Retinal pigment epithelial cell (primary cell): ENCODE data around the gene CTBP2.

Experiments used
- DNase-seq: peaks from one replicate; pipeline ENCODE4 v3.0.0-alpha.2; 2010; ENCODE audit warnings: low read depth
- H3K4me3 ChIP-seq: 2 replicates; pipeline ENCODE4 v1.5.1; 2011; ENCODE audit warnings: mild to moderate bottlenecking, low read length, control low read depth, moderate library complexity
- TF ChIP-seq, protein P1 (sequence below): conservative IDR thresholded peaks from 2 replicates; pipeline ENCODE4 v1.5.1; 2011; ENCODE audit warnings: low read depth, low read length, control low read depth, inconsistent platforms

Gene CTBP2

DNA sequence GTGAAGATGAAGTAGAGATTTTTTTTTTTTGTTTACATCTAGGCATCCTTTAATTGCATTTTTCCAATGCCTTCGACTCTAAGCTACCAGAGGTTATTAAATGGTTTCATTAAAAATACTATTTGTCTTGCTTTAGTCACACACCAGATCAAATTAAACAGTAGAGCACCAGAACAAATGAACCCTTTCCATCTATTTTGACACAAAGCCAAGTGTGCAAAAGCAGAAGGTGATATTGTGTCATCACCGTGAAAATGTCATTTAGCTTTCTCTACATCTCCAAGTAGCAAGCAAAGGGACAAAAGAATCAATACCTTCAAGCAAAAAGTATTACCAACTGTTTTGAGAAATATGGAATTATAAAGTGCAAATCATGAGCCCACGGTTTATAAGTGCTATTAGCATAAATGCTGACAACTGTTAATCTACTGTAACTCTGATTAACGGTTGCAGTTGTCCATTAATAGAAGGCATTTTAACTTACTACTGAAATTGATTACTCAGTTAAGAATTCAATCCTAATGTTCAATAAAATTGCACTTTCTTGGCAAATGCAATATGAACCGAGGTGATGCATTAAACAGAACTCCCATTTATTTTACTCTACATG, 49.1 kb downstream of the CTBP2 start:
- TF ChIP-seq, protein P1, sequence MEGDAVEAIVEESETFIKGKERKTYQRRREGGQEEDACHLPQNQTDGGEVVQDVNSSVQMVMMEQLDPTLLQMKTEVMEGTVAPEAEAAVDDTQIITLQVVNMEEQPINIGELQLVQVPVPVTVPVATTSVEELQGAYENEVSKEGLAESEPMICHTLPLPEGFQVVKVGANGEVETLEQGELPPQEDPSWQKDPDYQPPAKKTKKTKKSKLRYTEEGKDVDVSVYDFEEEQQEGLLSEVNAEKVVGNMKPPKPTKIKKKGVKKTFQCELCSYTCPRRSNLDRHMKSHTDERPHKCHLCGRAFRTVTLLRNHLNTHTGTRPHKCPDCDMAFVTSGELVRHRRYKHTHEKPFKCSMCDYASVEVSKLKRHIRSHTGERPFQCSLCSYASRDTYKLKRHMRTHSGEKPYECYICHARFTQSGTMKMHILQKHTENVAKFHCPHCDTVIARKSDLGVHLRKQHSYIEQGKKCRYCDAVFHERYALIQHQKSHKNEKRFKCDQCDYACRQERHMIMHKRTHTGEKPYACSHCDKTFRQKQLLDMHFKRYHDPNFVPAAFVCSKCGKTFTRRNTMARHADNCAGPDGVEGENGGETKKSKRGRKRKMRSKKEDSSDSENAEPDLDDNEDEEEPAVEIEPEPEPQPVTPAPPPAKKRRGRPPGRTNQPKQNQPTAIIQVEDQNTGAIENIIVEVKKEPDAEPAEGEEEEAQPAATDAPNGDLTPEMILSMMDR = no peak
- no peak overlapping the region for H3K4me3 ChIP-seq
- DNase-seq = no peak

DNA sequence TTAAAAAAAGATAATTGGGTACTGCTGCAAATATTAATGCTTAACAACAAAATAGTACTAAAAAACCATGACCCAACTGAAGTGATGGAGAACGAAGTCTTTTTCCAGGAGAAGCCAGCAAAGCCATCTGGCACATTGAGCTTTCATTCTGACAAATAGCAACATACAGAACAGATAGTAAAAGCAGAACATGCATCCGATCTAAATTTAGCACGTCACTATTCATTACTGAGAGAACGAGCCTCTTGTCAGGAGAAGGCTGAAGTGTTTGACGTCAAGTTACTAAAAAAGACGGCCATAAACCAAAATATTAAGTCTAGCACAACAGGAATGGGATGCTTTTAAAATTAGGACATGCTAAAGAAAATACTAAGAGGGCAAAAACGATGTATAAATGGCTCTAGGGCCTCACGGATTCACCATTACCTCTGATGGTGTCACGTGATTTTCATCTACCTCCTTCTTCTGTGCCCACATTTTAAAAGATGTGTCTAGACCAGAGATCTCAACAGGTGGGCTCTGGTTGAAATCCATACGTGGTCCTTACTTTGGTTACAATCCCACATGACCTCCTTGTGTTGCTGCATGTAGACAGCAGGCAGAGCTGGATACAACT, 52.3 kb downstream of the CTBP2 start:
- TF ChIP-seq, protein P1 = no peak

DNA sequence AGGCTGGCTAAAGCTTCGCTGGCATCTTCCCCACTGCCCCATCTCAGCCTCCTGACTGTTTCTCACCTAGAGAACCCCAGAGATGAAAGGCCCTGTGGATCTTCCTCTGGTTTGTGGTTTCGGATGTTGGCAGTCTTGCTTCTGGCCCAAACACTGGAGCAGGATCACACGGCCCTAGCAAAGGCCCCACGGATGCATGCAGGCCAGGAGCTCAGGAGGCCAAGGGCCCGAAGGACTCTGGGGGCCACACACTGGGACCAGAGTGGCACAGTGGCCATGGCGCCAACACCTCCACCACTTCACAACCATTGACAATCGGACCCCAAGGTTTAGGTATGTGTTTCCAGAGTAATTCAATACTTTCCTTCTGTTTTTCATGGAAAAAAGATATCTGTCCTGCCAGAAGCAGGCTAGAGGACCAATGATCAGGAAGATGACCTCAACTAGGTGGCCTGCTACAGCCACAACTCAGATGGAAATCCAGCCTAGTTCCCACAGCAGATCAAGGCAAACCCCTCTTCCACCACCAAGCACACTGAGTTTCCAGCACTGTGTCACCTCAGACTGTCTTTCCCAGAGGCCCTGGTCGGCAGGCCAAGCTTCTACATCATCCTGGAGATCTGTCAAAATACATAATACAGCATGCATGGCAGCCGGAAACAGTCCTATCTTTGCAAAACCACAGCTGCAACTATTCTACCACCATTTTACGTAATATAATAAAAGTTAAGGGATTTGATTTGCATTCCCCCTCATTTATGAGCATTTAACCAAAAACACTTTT, 53.0 kb downstream of the CTBP2 start:
- no peak overlapping the region for H3K4me3 ChIP-seq
- TF ChIP-seq, protein P1 = no peak
- no peak for DNase-seq

More for the DNA sequence above, 52.3 kb downstream of the CTBP2 start:
- H3K4me3 ChIP-seq = no peak overlapping the region
- DNase-seq = no peak

DNA sequence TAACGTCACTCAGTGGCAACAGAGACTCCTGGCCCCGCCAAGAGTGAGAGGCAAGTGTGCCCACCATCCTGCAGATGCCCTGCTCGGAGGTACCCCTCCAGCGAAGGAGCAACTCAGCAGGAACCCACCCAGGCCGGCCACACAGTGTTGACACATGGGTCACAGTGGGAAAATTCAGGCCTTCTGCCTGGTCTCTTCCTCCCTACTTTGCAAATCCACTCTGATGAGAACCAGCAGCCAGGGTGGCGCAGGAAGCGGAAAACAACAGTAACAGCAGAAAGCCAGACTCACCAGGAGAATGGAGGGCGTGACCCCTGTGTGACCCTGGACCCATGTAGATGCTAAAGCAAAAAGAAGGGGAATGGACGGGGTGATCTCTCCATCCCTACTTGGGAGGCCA, 53.8 kb downstream of the CTBP2 start:
- H3K4me3 ChIP-seq = no peak overlapping the region
- no peak for DNase-seq
- TF ChIP-seq, protein P1 = no peak

DNA sequence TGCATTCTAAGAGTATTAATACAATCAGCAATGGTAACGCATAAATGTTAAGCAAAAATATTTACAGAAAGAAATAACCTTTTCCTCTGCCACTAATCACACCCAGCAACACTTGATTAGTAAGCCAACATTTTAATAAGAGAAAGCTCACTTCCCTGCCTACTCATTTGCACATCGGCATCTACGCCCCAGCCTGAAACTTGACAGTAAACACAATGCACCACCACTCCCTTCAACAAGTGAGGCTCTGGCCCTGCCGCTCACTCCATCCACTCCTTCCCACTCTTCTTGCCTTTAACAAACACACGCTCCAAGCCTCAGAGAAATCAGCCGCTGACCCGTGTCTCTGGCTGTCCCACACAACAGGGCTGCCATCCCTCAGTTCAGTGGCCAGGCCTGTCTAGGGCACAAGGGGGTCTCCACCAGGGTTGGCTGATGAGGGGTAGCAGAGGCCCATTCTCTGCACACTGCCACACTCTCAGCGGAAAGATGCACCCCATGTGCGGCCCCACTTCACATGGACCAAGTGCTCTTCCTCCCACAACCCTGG, 54.6 kb downstream of the CTBP2 start:
- TF ChIP-seq, protein P1 = no peak
- DNase-seq = no peak
- H3K4me3 ChIP-seq = no peak overlapping the region

DNA sequence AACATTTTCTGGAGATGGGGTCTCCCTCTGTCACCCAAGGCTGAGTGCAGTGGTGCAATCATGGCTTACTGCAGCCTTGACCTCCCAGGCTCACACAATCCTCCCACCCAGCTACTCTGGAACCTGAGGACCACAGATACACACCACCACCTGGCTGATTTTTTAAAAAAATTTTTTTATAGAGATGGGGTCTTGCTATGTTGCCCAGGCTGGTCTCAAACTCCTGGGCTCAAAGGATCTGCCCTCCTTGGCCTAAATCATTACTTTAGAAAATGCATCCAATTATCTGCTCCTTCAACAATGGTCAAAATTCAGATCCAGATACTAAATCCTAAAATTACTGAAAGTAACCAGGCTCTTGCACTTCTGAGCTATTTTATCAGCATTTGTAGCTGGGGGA, 55.2 kb downstream of the CTBP2 start:
- TF ChIP-seq, protein P1 = no peak
- DNase-seq = no peak
- no peak overlapping the region for H3K4me3 ChIP-seq
